Uterus (tissue), 2 donors: ENCODE measurements around the gene RNASET2.

Experiments
- CTCF ChIP-seq, 4 experiments: fragments of 200-600 bp in 2 of 4; fragments of 450-650 bp in 2 of 4; sonication (generic) in 2 of 4; IDR thresholded peaks; one replicate each; pipeline ENCODE4 v1.5.1; 2016 to 2019; ENCODE audit warnings: antibody characterized with exemption in 4 of 4, mild to moderate bottlenecking in 2 of 4, moderate library complexity in 1 of 4
- POLR2A ChIP-seq, 2 donors: fragments of 450-650 bp; IDR thresholded peaks; one replicate each; pipeline ENCODE4 v1.6.1; 2016; ENCODE audit warnings: antibody characterized with exemption in 2 of 2, mild to moderate bottlenecking in 1 of 2, moderate library complexity in 1 of 2

- no peak for TF ChIP-seq CTCF (IDR thresholded peaks at IDR 0.05)
- TF ChIP-seq POLR2A (IDR thresholded peaks at IDR 0.05): no peak
Observed at GRCh38 chr6:166932616-166933015, 23.7 kb downstream of the RNASET2 start.
